Endothelial cell of umbilical vein (primary cell): ENCODE data around the gene SLC16A4. TPM values are rescaled to one million over a fixed set of nuclear protein-coding genes. Genes with fewer than 3 reads are reported as not detected.

Experiments used
- BruUV-seq: library from RNA; stranded (reverse); fragments of 400-500 nt; replicated peaks from 2 replicates; lab custom pipeline; 2021; lab: Mats Ljungman, UMichigan
- CTCF ChIA-PET: fragments of 300-600, 350-600 bp; sonication (Branson Sonifier 250); formaldehyde crosslinking; loops from one replicate; lab custom pipeline; 2021; ENCODE audit warnings: antibody characterized with exemption, inconsistent platforms; lab: Charles Lee
- POLR2A ChIA-PET: fragments of 300-600, 350-600 bp; sonication (Branson Sonifier 250); formaldehyde crosslinking; loops from one replicate; lab custom pipeline; 2021; ENCODE audit warnings: antibody characterized with exemption, inconsistent platforms; lab: Charles Lee
- DNase-seq: peaks from one replicate; pipeline ENCODE4 v3.0.0-alpha.2; 2011; ENCODE audit warnings: low read depth, low spot score
- FAIRE-seq: peaks from 2 replicates; lab custom pipeline; 2011; peaks lifted over from hg19 to GRCh38; lab: Jason Lieb, UNC
- H2AFZ ChIP-seq: 2 replicates; pipeline ENCODE4 v1.6.0; 2012; ENCODE audit warnings: low read depth, low read length, control low read depth, inconsistent platforms
- H3K27ac ChIP-seq: 2 replicates; pipeline ENCODE4 v1.5.1; 2011; ENCODE audit warnings: low read depth, mild to moderate bottlenecking, control low read depth, low read length, moderate library complexity; ENCODE audit not compliant: insufficient read depth
- H3K27me3 ChIP-seq, 2 experiments: 2 replicates each; pipeline versions ENCODE4 v1.6.0 to v1.6.1; 2011; ENCODE audit warnings: low read length in 2 of 2, mixed read lengths in 1 of 2; ENCODE audit not compliant: control insufficient read depth in 2 of 2, insufficient read depth in 2 of 2
- H3K36me3 ChIP-seq, 2 experiments: 2 replicates in 1 of 2; 3 replicates in 1 of 2; pipeline ENCODE4 v1.5.1; 2011; ENCODE audit warnings: low read length in 2 of 2, mild to moderate bottlenecking in 1 of 2, moderate library complexity in 1 of 2; ENCODE audit not compliant: control insufficient read depth in 2 of 2, insufficient read depth in 2 of 2; ENCODE audit errors: extremely low read depth in 1 of 2
- H3K4me1 ChIP-seq: 3 replicates; pipeline ENCODE4 v1.5.1; 2011; ENCODE audit warnings: mild to moderate bottlenecking, low read length; ENCODE audit not compliant: control insufficient read depth, insufficient read depth; ENCODE audit errors: extremely low read depth
- H3K4me2 ChIP-seq: 2 replicates; pipeline ENCODE4 v1.6.1; 2011; ENCODE audit warnings: low read length, control low read depth, mixed read lengths; ENCODE audit not compliant: insufficient read depth
- H3K4me3 ChIP-seq, 3 experiments: fragments of 200-600 bp in 1 of 3; sonication (generic), shearing (Covaris generic) in 1 of 3; replicated peaks in 1 of 3; 2 replicates each; pipeline ENCODE4 v1.5.1; 2011 to 2016; ENCODE audit warnings: control low read depth in 3 of 3, low read length in 3 of 3, mild to moderate bottlenecking in 2 of 3, inconsistent platforms in 1 of 3, low read depth in 1 of 3, moderate library complexity in 1 of 3; ENCODE audit not compliant: insufficient read depth in 1 of 3
- H3K79me2 ChIP-seq: 2 replicates; pipeline ENCODE4 v1.6.0; 2012; ENCODE audit warnings: low read length, inconsistent platforms; ENCODE audit not compliant: control insufficient read depth, insufficient read depth
- H3K9ac ChIP-seq: replicated peaks from 2 replicates; pipeline ENCODE3; 2011; ENCODE audit warnings: low read length, control low read depth; ENCODE audit not compliant: insufficient read depth; ENCODE audit errors: extremely low read depth
- H3K9me1 ChIP-seq: replicated peaks from 3 replicates; pipeline ENCODE4 v1.6.0; 2011; ENCODE audit warnings: mild to moderate bottlenecking, low read length; ENCODE audit not compliant: control insufficient read depth, insufficient read depth; ENCODE audit errors: extremely low read depth
- H3K9me3 ChIP-seq: replicated peaks from 2 replicates; pipeline ENCODE4 v1.5.1; 2012; ENCODE audit warnings: low read length, inconsistent platforms; ENCODE audit not compliant: control insufficient read depth, insufficient read depth
- H4K20me1 ChIP-seq: replicated peaks from 2 replicates; pipeline ENCODE3; 2011; ENCODE audit warnings: mild to moderate bottlenecking, low read length; ENCODE audit not compliant: control insufficient read depth, insufficient read depth; ENCODE audit errors: extremely low read depth
- EZH2 ChIP-seq: IDR thresholded peaks from 2 replicates; pipeline ENCODE4 v1.6.1; 2012; ENCODE audit warnings: borderline replicate concordance, low read depth, mild to moderate bottlenecking, moderate library complexity, low read length, inconsistent platforms; ENCODE audit not compliant: severe bottlenecking
- FOS ChIP-seq: IDR thresholded peaks from 2 replicates; pipeline ENCODE4 v1.6.1; 2011; ENCODE audit warnings: mild to moderate bottlenecking, low read length, moderate library complexity, borderline replicate concordance; ENCODE audit not compliant: insufficient read depth
- GATA2 ChIP-seq: IDR thresholded peaks from 2 replicates; pipeline ENCODE4 v1.7.0; 2011; ENCODE audit warnings: low read depth, mild to moderate bottlenecking, moderate library complexity, mixed read lengths, low read length; ENCODE audit not compliant: insufficient read length, insufficient read depth
- JUN ChIP-seq: IDR thresholded peaks from 2 replicates; pipeline ENCODE4 v1.6.1; 2011; ENCODE audit warnings: borderline replicate concordance, low read depth; ENCODE audit not compliant: insufficient read length, insufficient read depth
- MYC ChIP-seq: IDR thresholded peaks from one replicate; pipeline ENCODE4 v1.6.1; 2011; ENCODE audit warnings: mild to moderate bottlenecking, low read depth, low read length
- POLR2A ChIP-seq: IDR thresholded peaks from 2 replicates; pipeline ENCODE4 v1.6.1; 2012; ENCODE audit warnings: low read depth, mild to moderate bottlenecking, control low read depth, low read length
- POLR2AphosphoS5 ChIP-seq: IDR thresholded peaks from 2 replicates; pipeline ENCODE4 v1.6.1; 2012; ENCODE audit warnings: low read depth, mild to moderate bottlenecking, control low read depth, low read length, moderate library complexity; ENCODE audit not compliant: insufficient read depth
- dilution Hi-C: fragments of 300-500 bp; cut with MboI; formaldehyde crosslinking; loops from one replicate; pipeline ENCODE4 v1.15.0; 2019; ENCODE audit warnings: low sequenced_read_pairs; ENCODE audit not compliant: extremely low pct_ligation_motif_present
- intact Hi-C: fragments of 100-400 bp; cut with micrococcal nuclease; formaldehyde crosslinking; loops from one replicate; pipeline ENCODE4 v1.10.0; 2022
- polyA plus RNA-seq, 4 experiments: library from polyadenylated mRNA; depleted of rRNA in 3 of 4; stranded (reverse) in 3 of 4; unstranded in 1 of 4; fragments of >200 nt; gene quantifications; 2 replicates each; pipeline versions ENCODE4 v1.2.1 to v1.2.3, GENCODE V29; 2011 to 2012; ENCODE audit warnings: missing spikeins in 1 of 4
- total RNA-seq: library from RNA; stranded (reverse); gene quantifications from 2 replicates; pipeline ENCODE4 v1.2.3, GENCODE V29; 2021
- TF ChIP-seq, protein P1 (sequence below): IDR thresholded peaks from 2 replicates; pipeline ENCODE4 v1.6.1; 2011; ENCODE audit not compliant: insufficient read depth, insufficient read length
- TF ChIP-seq, protein P2 (sequence below), 2 donors: IDR thresholded peaks; 1 replicate in 1 of 2; 2 replicates in 1 of 2; pipeline ENCODE4 v1.5.1; 2011; ENCODE audit warnings: low read length in 2 of 2, mild to moderate bottlenecking in 2 of 2, moderate library complexity in 2 of 2, control low read depth in 1 of 2, inconsistent platforms in 1 of 2, low read depth in 1 of 2; ENCODE audit not compliant: insufficient read depth in 1 of 2; ENCODE audit errors: extremely low read depth in 1 of 2

The SLC16A4 gene
- total and polyA plus RNA-seq, 2 donors (not counting 3 experiments of a cell fraction or from before 2014, with no cell fraction given) = 2.8 to 7.2 TPM

DNA sequence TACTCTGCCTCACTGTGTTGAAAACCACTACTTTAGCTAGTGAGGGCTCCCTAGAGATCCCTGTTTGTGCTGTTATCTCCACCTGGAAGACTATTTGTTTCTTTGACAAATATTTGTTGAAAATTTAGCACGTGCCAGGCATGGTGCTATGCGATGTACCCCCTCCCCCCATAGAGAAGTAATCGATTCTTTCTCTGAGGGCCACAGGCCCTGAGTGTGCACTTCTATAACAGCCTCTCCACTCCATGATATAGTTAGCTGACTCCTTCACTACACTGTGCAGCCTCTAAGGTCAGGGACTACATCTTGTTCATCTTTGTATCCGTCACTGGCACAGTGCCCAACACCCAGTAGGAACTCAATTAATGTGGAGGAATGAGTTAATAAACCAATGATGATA lies 69.0 kb downstream of the SLC16A4 start:
- H3K4me1 ChIP-seq = no peaks in the 10 kb centered on the region
- H4K20me1 ChIP-seq = no peaks in the 10 kb centered on the region
- no peaks in the 10 kb centered on the region for H3K27me3 ChIP-seq
- intact Hi-C loops (no loop called here), dilution Hi-C loops (no loop called here)
- no peak overlapping the region for H3K4me3 ChIP-seq
- no peaks in the 10 kb centered on the region for H3K9me1 ChIP-seq
- no peak overlapping the region for H2AFZ ChIP-seq
- H3K27ac ChIP-seq = no peak overlapping the region
- H3K9ac ChIP-seq = no peak overlapping the region
- no peaks in the 10 kb centered on the region for H3K9me3 ChIP-seq
- no peak for DNase-seq
- H3K79me2 ChIP-seq = no peaks in the 10 kb centered on the region
- TF ChIP-seq, protein P1, sequence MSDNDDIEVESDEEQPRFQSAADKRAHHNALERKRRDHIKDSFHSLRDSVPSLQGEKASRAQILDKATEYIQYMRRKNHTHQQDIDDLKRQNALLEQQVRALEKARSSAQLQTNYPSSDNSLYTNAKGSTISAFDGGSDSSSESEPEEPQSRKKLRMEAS = no peak
- TF ChIP-seq FOS = no peak
- no peak for TF ChIP-seq JUN
- TF ChIP-seq GATA2 = no peak
- TF ChIP-seq MYC = no peak
- no peak for TF ChIP-seq POLR2A
- TF ChIP-seq, protein P2, sequence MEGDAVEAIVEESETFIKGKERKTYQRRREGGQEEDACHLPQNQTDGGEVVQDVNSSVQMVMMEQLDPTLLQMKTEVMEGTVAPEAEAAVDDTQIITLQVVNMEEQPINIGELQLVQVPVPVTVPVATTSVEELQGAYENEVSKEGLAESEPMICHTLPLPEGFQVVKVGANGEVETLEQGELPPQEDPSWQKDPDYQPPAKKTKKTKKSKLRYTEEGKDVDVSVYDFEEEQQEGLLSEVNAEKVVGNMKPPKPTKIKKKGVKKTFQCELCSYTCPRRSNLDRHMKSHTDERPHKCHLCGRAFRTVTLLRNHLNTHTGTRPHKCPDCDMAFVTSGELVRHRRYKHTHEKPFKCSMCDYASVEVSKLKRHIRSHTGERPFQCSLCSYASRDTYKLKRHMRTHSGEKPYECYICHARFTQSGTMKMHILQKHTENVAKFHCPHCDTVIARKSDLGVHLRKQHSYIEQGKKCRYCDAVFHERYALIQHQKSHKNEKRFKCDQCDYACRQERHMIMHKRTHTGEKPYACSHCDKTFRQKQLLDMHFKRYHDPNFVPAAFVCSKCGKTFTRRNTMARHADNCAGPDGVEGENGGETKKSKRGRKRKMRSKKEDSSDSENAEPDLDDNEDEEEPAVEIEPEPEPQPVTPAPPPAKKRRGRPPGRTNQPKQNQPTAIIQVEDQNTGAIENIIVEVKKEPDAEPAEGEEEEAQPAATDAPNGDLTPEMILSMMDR (IDR thresholded peaks at IDR 0.05; ENCODE audit: extremely low read depth in 1 of 2, insufficient read depth in 1 of 2, low read depth in 1 of 2, low read length in 2 of 2) = no peak
- no peak for TF ChIP-seq POLR2AphosphoS5
- no peak for TF ChIP-seq EZH2
- CTCF ChIA-PET = interaction anchor here (0.9 to 2.9 kb wide), 4 partner anchors 114 to 138 kb away, joined by 3 to 12 read pairs (median 4); no protein-coding TSS in a partner anchor
- H3K4me2 ChIP-seq = no peak overlapping the region
- no TSS peak for BruUV-seq
- no peaks in the 10 kb centered on the region for H3K36me3 ChIP-seq
- FAIRE-seq = no peak
- POLR2A ChIA-PET = no interaction called here
